Activated naive CD4-positive, alpha-beta T cell treated with anti-CD3 and anti-CD28 coated beads, Interleukin-2, amount 50 U/mL, for 16 hours (primary cell): ENCODE data around the gene KCNJ12.
A peak's percentile ranks its signal among the peaks of the same experiment; 100 is the strongest.
"Not testable (repeated sequence)": the region's sequence is repeated elsewhere in the genome, so short reads cannot be mapped to it uniquely, and the experiment has no call there.

Experiments
- DNase-seq: peaks from one replicate; pipeline ENCODE4 v3.0.0-alpha.2; 2020

KCNJ12 gene

GRCh38 chr17:21453144-21453898 lies 77.2 kb downstream of the KCNJ12 start:
- DNase-seq, result no peak

- not testable (repeated sequence) for DNase-seq
Observed at GRCh38 chr17:21454006-21454405, 77.8 kb downstream of the KCNJ12 start.

- DNase-seq, result no peak
Observed at GRCh38 chr17:21454441-21454840, 78.3 kb downstream of the KCNJ12 start.

DNA sequence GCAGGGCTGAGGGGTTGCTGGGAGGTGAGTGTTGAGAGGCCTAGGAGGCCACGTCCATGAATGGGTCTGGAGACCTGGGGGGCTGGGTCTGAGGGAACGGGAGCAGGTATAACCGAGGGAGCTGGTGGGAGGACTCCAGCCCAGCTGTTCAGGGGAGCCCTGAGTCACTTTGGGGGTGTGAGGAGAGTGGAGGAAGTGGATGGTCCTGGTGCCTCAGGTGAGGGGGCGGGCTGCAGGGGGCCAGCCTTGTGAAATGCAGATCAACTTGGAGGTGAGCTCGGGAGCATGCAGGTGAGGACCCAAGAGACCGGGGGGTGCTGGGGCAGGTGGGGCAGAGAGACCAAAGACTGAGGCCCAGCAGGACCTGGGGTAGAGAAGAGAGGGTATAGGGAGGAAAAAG lies 79.6 kb downstream of the KCNJ12 start:
- no peak for DNase-seq

GRCh38 chr17:21456449-21456848 lies 80.3 kb downstream of the KCNJ12 start:
- not testable (repeated sequence) for DNase-seq

GRCh38 chr17:21457051-21458026 lies 81.2 kb downstream of the KCNJ12 start:
- DNase-seq, result peak; percentile 93

GRCh38 chr17:21458054-21458453 lies 81.9 kb downstream of the KCNJ12 start:
- DNase-seq, result no peak

DNA sequence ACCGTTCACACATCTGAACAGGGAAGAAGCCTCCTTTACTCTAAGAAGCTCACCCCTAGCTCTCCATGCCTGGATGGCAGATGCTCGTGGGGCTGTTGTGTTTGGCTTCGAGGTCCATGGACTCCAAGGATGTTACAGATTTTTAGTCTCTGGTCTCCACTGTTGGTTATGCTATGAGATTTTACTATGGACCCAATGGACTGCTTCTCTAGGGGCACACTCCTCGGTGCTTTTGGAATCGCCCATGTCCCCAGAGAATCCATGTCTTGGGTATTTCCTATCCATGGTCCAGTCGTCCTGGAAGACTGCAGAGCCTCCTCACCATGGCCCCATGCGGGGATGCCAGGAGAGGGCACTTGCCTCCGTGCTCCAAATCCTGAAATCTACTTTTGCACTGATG lies 83.4 kb downstream of the KCNJ12 start:
- no peak for DNase-seq

DNA sequence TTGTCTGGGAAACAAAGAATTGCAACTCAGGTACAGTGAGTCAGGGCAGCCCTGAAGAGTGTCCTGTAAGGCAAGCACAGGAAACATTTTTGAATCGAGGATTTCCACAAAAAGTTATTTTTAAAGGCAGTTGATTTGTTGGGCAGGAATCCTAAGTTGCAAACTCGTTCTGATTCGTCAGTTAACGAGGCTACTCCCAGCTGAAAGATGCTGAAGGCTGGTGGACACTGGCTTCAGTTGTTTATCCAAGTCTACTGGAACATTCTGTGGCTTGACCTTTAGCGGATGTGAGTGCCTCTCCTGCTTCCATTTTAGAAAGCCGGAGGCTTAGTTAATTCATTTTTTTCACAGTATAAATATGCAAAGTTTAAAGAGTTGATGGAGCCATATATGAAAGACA lies 84.2 kb downstream of the KCNJ12 start:
- DNase-seq, result no peak

DNA sequence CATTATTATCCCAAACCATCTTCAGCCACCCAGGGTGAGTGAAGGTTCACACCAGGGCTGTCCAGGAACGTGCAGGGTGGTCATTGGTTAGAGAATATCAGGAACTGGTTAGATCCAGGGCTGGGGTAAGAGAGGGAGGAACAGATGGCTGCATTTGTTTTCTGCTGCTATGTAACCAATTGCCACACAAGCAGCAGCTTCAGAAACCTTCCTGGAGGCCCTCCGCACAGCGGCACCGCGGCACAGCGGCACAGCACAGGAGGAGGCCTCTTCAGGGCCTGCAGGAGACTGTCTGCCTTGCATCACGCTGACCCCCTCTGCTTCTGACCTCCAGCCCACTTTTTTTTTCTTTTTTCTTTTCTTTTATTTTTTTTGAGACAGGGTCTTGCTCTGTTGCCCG lies 86.1 kb downstream of the KCNJ12 start:
- DNase-seq, result no peak

GRCh38 chr17:21463204-21463661 lies 87.1 kb downstream of the KCNJ12 start:
- DNase-seq, result no peak

DNA sequence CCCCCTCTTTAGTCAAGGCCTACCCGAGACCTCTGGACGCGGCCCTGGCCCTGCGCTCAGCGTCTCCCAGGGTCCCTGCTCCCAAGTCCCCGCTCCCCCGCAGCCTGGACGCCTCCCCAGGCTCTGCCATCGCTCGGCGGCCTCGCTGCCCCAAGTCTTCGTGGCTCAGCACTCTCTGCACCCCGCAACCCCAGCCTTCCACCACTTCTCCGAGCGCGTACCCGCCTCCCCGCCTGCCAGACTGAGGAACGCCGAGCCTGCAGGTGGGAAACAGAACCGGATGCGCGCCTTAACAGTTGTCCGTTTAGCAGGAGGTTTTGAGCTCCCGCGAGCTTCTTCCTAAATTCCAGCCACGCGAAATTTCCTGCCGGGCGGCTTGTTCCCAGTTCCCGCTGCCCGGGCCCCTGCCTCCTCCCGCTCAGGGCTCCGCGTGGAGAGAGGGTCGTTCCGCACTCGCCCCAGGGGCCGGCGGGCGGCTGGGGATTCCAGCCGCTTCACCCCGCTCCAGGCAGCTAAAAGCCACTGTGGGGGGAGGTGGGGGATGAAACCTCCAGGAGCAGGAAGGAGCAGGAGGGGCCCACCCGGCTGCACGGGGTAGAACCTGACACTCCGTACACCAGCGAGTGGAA lies 87.7 kb downstream of the KCNJ12 start:
- no peak for DNase-seq

DNA sequence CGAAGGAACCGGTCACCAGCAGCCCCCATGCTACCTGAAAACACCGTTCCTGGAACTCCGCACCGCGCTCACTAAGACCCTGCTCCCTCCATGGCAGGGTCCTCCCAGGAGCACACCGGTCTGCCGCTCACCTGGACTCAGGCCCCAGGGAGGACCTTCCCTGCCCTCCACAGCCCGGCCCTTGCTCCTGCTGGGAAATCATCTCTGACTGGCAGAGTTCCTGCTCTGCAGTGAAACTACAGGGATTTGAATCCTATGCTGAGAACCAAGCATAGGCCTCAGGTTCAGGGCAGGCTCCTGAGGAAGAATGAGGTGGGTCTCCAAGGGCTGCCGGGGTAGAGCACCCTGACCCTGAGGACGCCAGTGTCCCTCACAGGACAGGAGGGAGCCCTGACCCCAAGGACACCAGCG lies 88.5 kb downstream of the KCNJ12 start:
- no peak for DNase-seq

- DNase-seq, result no peak
Observed at GRCh38 chr17:21466550-21466949, 90.4 kb downstream of the KCNJ12 start.

- no peak for DNase-seq
Observed at GRCh38 chr17:21467196-21467595, 91.0 kb downstream of the KCNJ12 start.

DNA sequence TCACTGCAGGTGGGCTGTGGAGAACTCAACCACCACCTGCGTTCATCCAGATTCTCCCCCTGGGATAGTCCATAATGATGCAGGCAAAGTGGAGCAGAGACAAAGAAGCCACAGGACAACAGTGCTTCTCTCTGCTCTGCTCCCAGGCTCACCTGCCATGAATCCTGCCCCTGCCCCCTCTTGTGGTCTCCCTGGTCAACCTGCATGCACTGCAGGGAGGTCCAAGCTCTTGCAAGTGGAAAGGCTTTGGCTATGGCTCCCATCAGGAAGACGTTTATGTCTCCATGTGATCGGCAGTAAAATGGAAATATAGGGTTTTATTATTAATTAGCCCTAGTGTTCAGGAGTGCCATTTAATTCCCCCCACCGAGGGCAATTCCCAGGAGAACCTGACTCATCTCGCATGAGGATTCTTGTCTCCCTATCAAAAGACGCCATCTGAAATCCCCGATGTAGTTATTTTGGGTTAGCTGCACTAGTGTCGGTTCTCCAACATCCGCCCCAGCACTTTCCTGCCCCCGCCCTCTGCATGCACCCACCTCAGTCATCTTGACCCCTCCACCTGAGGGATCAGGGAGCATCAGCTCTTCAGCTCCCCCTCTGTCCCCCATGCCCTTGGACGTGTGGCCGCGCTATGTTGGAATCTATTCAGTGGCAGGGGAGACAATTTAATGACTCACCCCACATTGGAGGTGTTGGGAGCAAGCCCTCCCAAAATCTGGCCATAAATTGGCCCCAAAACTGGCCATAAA lies 91.8 kb downstream of the KCNJ12 start:
- DNase-seq, result no peak
